Spleen (tissue), 11 donors: ENCODE measurements around the gene PERCC1. TPM values are rescaled to one million over a fixed set of nuclear protein-coding genes. Genes with fewer than 3 reads are reported as not detected.

ENCODE experiments used
- DNase-seq: peaks from one replicate; pipeline ENCODE4 v3.0.0-alpha.2; 2020
- H3K27ac ChIP-seq, 8 donors: fragments of 200-600 bp; sonication (generic) in 7 of 8; 1 replicate in 4 of 8; 2 replicates in 4 of 8; pipeline versions ENCODE4 v1.5.0 to v1.8.0; 2016 to 2021; ENCODE audit warnings: inconsistent platforms in 4 of 8, mild to moderate bottlenecking in 4 of 8, moderate library complexity in 1 of 8
- H3K27me3 ChIP-seq, 7 donors: fragments of 200-600 bp; sonication (generic) in 6 of 7; replicated peaks in 1 of 7; 1 replicate in 4 of 7; 2 replicates in 3 of 7; pipeline versions ENCODE4 v1.5.0 to v1.8.0; 2016 to 2021; ENCODE audit warnings: inconsistent platforms in 3 of 7, mild to moderate bottlenecking in 1 of 7
- H3K36me3 ChIP-seq, 6 donors: fragments of 200-600 bp; sonication (generic) in 5 of 6; 1 replicate in 4 of 6; 2 replicates in 2 of 6; pipeline versions ENCODE4 v1.5.0 to v1.8.0; 2016 to 2021; ENCODE audit warnings: inconsistent platforms in 2 of 6
- H3K4me1 ChIP-seq, 6 donors: fragments of 200-600 bp; sonication (generic) in 5 of 6; 1 replicate in 3 of 6; 2 replicates in 3 of 6; pipeline versions ENCODE4 v1.5.0 to v1.8.0; 2016 to 2021; ENCODE audit warnings: inconsistent platforms in 3 of 6
- H3K4me3 ChIP-seq, 8 donors: fragments of 200-600 bp; sonication (generic) in 7 of 8; 1 replicate in 4 of 8; 2 replicates in 4 of 8; pipeline versions ENCODE4 v1.5.0 to v1.8.0; 2016 to 2021; ENCODE audit warnings: inconsistent platforms in 4 of 8, mild to moderate bottlenecking in 4 of 8, moderate library complexity in 2 of 8
- H3K9me3 ChIP-seq, 8 donors: fragments of 200-600 bp; sonication (generic) in 7 of 8; 1 replicate in 4 of 8; 2 replicates in 4 of 8; pipeline versions ENCODE4 v1.5.0 to v1.8.0; 2016 to 2021; ENCODE audit warnings: inconsistent platforms in 4 of 8
- POLR2A ChIP-seq, 3 donors: fragments of 450-650 bp; IDR thresholded peaks; one replicate each; pipeline ENCODE4 v1.5.1; 2017; ENCODE audit warnings: antibody characterized with exemption in 3 of 3, mild to moderate bottlenecking in 1 of 3
- POLR2AphosphoS5 ChIP-seq, 3 donors: sonication (generic); formaldehyde crosslinking; IDR thresholded peaks; one replicate each; pipeline ENCODE4 v1.5.1; 2017; ENCODE audit warnings: antibody characterized with exemption in 3 of 3
- WGBS, 5 donors: extraction: QIAGEN DNeasy Blood & Tissue Kit in 3 of 5; methylation state at CpG; one replicate each; pipeline versions ENCODE4 v1.1.5 to v1.1.7; 2013 to 2018; 5-methylcytosine and 5-hydroxymethylcytosine counted together
- intact Hi-C: fragments of 100-400 bp; cut with DNase I; formaldehyde crosslinking; loops from one replicate; pipeline ENCODE4 v1.15.0; 2023; ENCODE audit warnings: low total_unique reads
- polyA plus RNA-seq, 3 donors: library from polyadenylated mRNA; stranded (reverse); fragments of 200-250 nt; gene quantifications; one replicate each; pipeline ENCODE4 v1.2.1, GENCODE V29; 2013
- total RNA-seq, 7 donors: library from RNA; depleted of rRNA in 3 of 7; stranded (reverse); fragments of >200 nt in 3 of 7; fragmentation: NEBNext Ultra II Directional in 4 of 7; extraction: Animal tissue kit (Norgen Biotek cat#: 25700) in 4 of 7; gene quantifications; one replicate each; pipeline versions ENCODE4 v1.1.0 to v1.2.1, GENCODE V29; 2016 to 2021
- TF ChIP-seq, protein P1 (sequence below), 11 experiments: fragments of 200-600 bp in 7 of 11; fragments of 450-650 bp in 4 of 11; sonication (generic) in 4 of 11; IDR thresholded peaks in 8 of 11; conservative IDR thresholded peaks in 3 of 11; 1 replicate in 7 of 11; 2 replicates in 4 of 11; pipeline versions ENCODE4 v1.4.0 to v1.8.0; 2016 to 2021; ENCODE audit warnings: antibody characterized with exemption in 11 of 11, inconsistent platforms in 4 of 11, mild to moderate bottlenecking in 1 of 11
- donor health status: healthy with polysubstance abuse.
- donor health status: DM: no; HTN: no; CAD: no; lungs with moderate emphysema.
- donor health status: DM: no; HTN: no; CAD: no.
- donor health status: Bipolar disorder and iron deficiency.
- donor health status: healthy.
- donor health status: DM: no; HTN: no; CAD: no.
- donor health status: DM: yes; HTN: yes; CAD: no.

PERCC1 gene
- total and polyA plus RNA-seq, 10 donors, result 0.11 to 1.3 (median 0.73) TPM; not detected in 7

GRCh38 chr16:1470481-1471251, 39.8 kb downstream of the PERCC1 start:
- no peaks in the 10 kb centered on the region for H3K9me3 ChIP-seq
- peaks cover 0 to 8% (median 0%) of the 10 kb centered on the region in 6 donors for H3K36me3 ChIP-seq
- no peaks in the 10 kb centered on the region for H3K27me3 ChIP-seq
- peak overlapping the region in 3 of 8 donors; percentile 25 to 62 (median 26) for H3K4me3 ChIP-seq
- DNase-seq, result no peak
- H3K27ac ChIP-seq, result peak overlapping the region in 7 of 8 donors; percentile 71 to 88 (median 80)
- 38 to 55% (median 49%) methylated on average over 14 of the region's 14 CpGs for WGBS, 5 donors
- intact Hi-C loops, result no loop called here
- TF ChIP-seq POLR2AphosphoS5 (IDR thresholded peaks at IDR 0.05), result peak; percentile 66 to 76 (median 73)
- TF ChIP-seq, protein P1, sequence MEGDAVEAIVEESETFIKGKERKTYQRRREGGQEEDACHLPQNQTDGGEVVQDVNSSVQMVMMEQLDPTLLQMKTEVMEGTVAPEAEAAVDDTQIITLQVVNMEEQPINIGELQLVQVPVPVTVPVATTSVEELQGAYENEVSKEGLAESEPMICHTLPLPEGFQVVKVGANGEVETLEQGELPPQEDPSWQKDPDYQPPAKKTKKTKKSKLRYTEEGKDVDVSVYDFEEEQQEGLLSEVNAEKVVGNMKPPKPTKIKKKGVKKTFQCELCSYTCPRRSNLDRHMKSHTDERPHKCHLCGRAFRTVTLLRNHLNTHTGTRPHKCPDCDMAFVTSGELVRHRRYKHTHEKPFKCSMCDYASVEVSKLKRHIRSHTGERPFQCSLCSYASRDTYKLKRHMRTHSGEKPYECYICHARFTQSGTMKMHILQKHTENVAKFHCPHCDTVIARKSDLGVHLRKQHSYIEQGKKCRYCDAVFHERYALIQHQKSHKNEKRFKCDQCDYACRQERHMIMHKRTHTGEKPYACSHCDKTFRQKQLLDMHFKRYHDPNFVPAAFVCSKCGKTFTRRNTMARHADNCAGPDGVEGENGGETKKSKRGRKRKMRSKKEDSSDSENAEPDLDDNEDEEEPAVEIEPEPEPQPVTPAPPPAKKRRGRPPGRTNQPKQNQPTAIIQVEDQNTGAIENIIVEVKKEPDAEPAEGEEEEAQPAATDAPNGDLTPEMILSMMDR (IDR thresholded peaks at IDR 0.05 in 8 of 11, conservative IDR thresholded peaks at IDR 0.05 in 3 of 11), result no peak
- peaks cover 28 to 93% (median 60%) of the 10 kb centered on the region in 6 donors for H3K4me1 ChIP-seq

GRCh38 chr16:1471569-1472194, 40.8 kb downstream of the PERCC1 start:
- peak overlapping the region in 2 of 8 donors; percentile 5 to 62 for H3K4me3 ChIP-seq
- no peaks in the 10 kb centered on the region for H3K9me3 ChIP-seq
- DNase-seq, result no peak
- peaks cover 30 to 92% (median 64%) of the 10 kb centered on the region in 6 donors for H3K4me1 ChIP-seq
- H3K36me3 ChIP-seq, result no peaks in the 10 kb centered on the region
- intact Hi-C loops, result no loop called here
- no peaks in the 10 kb centered on the region for H3K27me3 ChIP-seq
- peak overlapping the region in 7 of 8 donors; percentile 71 to 88 (median 80) for H3K27ac ChIP-seq
- 45 to 63% (median 55%) methylated on average over 26 of the region's 26 CpGs for WGBS, 5 donors
- TF ChIP-seq, protein P1 (IDR thresholded peaks at IDR 0.05 in 8 of 11, conservative IDR thresholded peaks at IDR 0.05 in 3 of 11), result no peak
- no peak for TF ChIP-seq POLR2AphosphoS5 (IDR thresholded peaks at IDR 0.05)
- no peak for TF ChIP-seq POLR2A (IDR thresholded peaks at IDR 0.05)

- H3K27me3 ChIP-seq, result no peaks in the 10 kb centered on the region
- no peaks in the 10 kb centered on the region for H3K36me3 ChIP-seq
- 67 to 81% (median 76%) methylated on average over 3 of the region's 3 CpGs for WGBS, 5 donors
- TF ChIP-seq POLR2AphosphoS5 (IDR thresholded peaks at IDR 0.05) (no peak), POLR2A (IDR thresholded peaks at IDR 0.05) (no peak)
- TF ChIP-seq, protein P1 (IDR thresholded peaks at IDR 0.05 in 8 of 11, conservative IDR thresholded peaks at IDR 0.05 in 3 of 11), result no peak
- no peak overlapping the region for H3K27ac ChIP-seq
- H3K4me1 ChIP-seq, result peaks cover 30 to 80% (median 58%) of the 10 kb centered on the region in 6 donors
- no peak overlapping the region for H3K4me3 ChIP-seq
- intact Hi-C loops, result no loop called here
- no peak for DNase-seq
- no peaks in the 10 kb centered on the region for H3K9me3 ChIP-seq
Observed at GRCh38 chr16:1472974-1473373, 42.1 kb downstream of the PERCC1 start.
